K562 (cell line): ENCODE measurements around the gene OR13A1. TPM values are rescaled to one million over a fixed set of nuclear protein-coding genes. Genes with fewer than 3 reads are reported as not detected.

ENCODE experiments used
- BMI1 ChIP-seq: fragments of 150-350 bp; IDR thresholded peaks from 2 replicates; pipeline ENCODE4 v1.6.1; 2014; ENCODE audit warnings: low read length
- BRD9 ChIP-seq: fragments of 450-650 bp; IDR thresholded peaks from 2 replicates; pipeline ENCODE4 v1.6.1; 2018; ENCODE audit warnings: low read depth; ENCODE audit not compliant: partially characterized antibody
- E2F4 ChIP-seq: sonication (generic); formaldehyde crosslinking; IDR thresholded peaks from 2 replicates; pipeline ENCODE4 v1.8.0; 2022; ENCODE audit warnings: mild to moderate bottlenecking, low read depth, missing genetic modification reagents
- EHMT2 ChIP-seq: fragments of 450-650 bp; IDR thresholded peaks from 2 replicates; pipeline ENCODE4 v1.6.1; 2018; ENCODE audit warnings: antibody characterized with exemption
- ERF ChIP-seq: fragments of 450-650 bp; formaldehyde crosslinking; IDR thresholded peaks from 2 replicates; pipeline ENCODE4 v1.4.0; 2020; ENCODE audit warnings: mild to moderate bottlenecking, mixed read lengths
- HDAC1 ChIP-seq, 2 experiments: fragments of 450-650 bp; IDR thresholded peaks; 2 replicates each; pipeline ENCODE4 v1.6.1; 2016 to 2017; ENCODE audit warnings: inconsistent platforms in 1 of 2, mild to moderate bottlenecking in 1 of 2, moderate library complexity in 1 of 2
- JUND ChIP-seq, 2 experiments: IDR thresholded peaks; 2 replicates in 1 of 2; 3 replicates in 1 of 2; pipeline ENCODE4 v1.6.1; 2011; ENCODE audit warnings: borderline replicate concordance in 2 of 2, low read depth in 2 of 2, low read length in 2 of 2, improper control_type of control experiment in 1 of 2, missing biosample characterization in 1 of 2, missing genetic modification characterization in 1 of 2, missing genetic modification reagents in 1 of 2
- KAT8 ChIP-seq: fragments of 450-650 bp; IDR thresholded peaks from 2 replicates; pipeline ENCODE4 v1.6.1; 2016; ENCODE audit warnings: low read depth, mild to moderate bottlenecking
- MEIS2 ChIP-seq: fragments of 450-650 bp; IDR thresholded peaks from 2 replicates; pipeline ENCODE4 v1.6.1; 2014; ENCODE audit warnings: mild to moderate bottlenecking; ENCODE audit not compliant: partially characterized antibody
- NFIC ChIP-seq: fragments of 450-650 bp; IDR thresholded peaks from 2 replicates; pipeline ENCODE4 v1.6.1; 2017; ENCODE audit warnings: mild to moderate bottlenecking, inconsistent platforms
- PHB ChIP-seq: fragments of 250-450 bp; sonication (Bioruptor Pico); IDR thresholded peaks from 2 replicates; pipeline ENCODE4 v1.5.0; 2021
- RAD51 ChIP-seq: fragments of 450-650 bp; IDR thresholded peaks from 2 replicates; pipeline ENCODE4 v1.7.1; 2016; ENCODE audit warnings: low read depth, mild to moderate bottlenecking, borderline replicate concordance
- SMAD2 ChIP-seq: fragments of 150-350 bp; IDR thresholded peaks from 2 replicates; pipeline ENCODE4 v1.6.1; 2014; ENCODE audit warnings: low read depth, mild to moderate bottlenecking, low read length
- TAF7 ChIP-seq: fragments of 450-650 bp; IDR thresholded peaks from 2 replicates; pipeline ENCODE4 v1.6.1; 2016; ENCODE audit warnings: missing genetic modification characterization, missing compliant biosample characterization
- USF2 ChIP-seq: sonication (generic); formaldehyde crosslinking; IDR thresholded peaks from 2 replicates; pipeline ENCODE4 v1.5.0; 2020; ENCODE audit warnings: missing genetic modification reagents
- ZBTB9 ChIP-seq: fragments of 450-650 bp; formaldehyde crosslinking; IDR thresholded peaks from 2 replicates; pipeline ENCODE4 v1.4.0; 2020; ENCODE audit warnings: mild to moderate bottlenecking, moderate library complexity
- ZNF263 ChIP-seq: sonication (generic); formaldehyde crosslinking; IDR thresholded peaks from 2 replicates; pipeline ENCODE4 v1.8.0; 2022; ENCODE audit warnings: mild to moderate bottlenecking, missing genetic modification reagents, borderline replicate concordance
- ZNF3 ChIP-seq: fragments of 250-450 bp; sonication (Bioruptor Pico); IDR thresholded peaks from 2 replicates; pipeline ENCODE4 v1.5.0; 2021; ENCODE audit warnings: mild to moderate bottlenecking, moderate library complexity
- ZNF830 ChIP-seq: fragments of 250-450 bp; sonication (Bioruptor Pico); IDR thresholded peaks from 2 replicates; pipeline ENCODE4 v1.5.0; 2021; ENCODE audit warnings: mild to moderate bottlenecking
- polyA plus RNA-seq, 8 experiments: library from polyadenylated mRNA; depleted of rRNA in 4 of 8; stranded (reverse) in 5 of 8; unstranded in 3 of 8; fragments of >200 nt; fragmentation: Nextera tagmentation in 2 of 8; fragmentation: Illumina TruSeq in 1 of 8; extraction: Ambion mirVana in 2 of 8; extraction: Trizol in 1 of 8; gene quantifications; 2 replicates each; pipeline versions ENCODE4 v1.2.1 to v1.2.3, GENCODE V29; 2011 to 2014; ENCODE audit warnings: inconsistent platforms in 1 of 8, missing spikeins in 1 of 8
- total RNA-seq, 7 experiments: library from RNA; depleted of rRNA in 6 of 7; stranded (reverse); fragments of >200 nt in 6 of 7; fragmentation: Illumina TruSeq in 2 of 7; extraction: Trizol in 2 of 7; gene quantifications; 2 replicates each; pipeline versions ENCODE4 v1.2.1 to v1.2.3, GENCODE V29; 2011 to 2021; ENCODE audit warnings: low replicate concordance in 1 of 7
- TF ChIP-seq, protein P1 (sequence below): fragments of 250-450 bp; sonication (Bioruptor Pico); IDR thresholded peaks from 2 replicates; pipeline ENCODE4 v1.4.0; 2020; ENCODE audit warnings: mild to moderate bottlenecking, moderate library complexity
- TF ChIP-seq, protein P2 (sequence below): fragments of 250-450 bp; sonication (Bioruptor Pico); IDR thresholded peaks from 2 replicates; pipeline ENCODE4 v1.4.0; 2020; ENCODE audit warnings: mild to moderate bottlenecking
- TF ChIP-seq, protein P3 (sequence below): fragments of 250-450 bp; sonication (Bioruptor Pico); IDR thresholded peaks from 2 replicates; pipeline ENCODE4 v1.5.0; 2020; ENCODE audit warnings: mild to moderate bottlenecking

The OR13A1 gene
- total and polyA plus RNA-seq, 9 of the 15 experiments (the other 6 are each of a cell fraction or from before 2014, with no cell fraction given) = 0.03 to 0.11 (median 0.06) TPM; not detected in 3

DNA sequence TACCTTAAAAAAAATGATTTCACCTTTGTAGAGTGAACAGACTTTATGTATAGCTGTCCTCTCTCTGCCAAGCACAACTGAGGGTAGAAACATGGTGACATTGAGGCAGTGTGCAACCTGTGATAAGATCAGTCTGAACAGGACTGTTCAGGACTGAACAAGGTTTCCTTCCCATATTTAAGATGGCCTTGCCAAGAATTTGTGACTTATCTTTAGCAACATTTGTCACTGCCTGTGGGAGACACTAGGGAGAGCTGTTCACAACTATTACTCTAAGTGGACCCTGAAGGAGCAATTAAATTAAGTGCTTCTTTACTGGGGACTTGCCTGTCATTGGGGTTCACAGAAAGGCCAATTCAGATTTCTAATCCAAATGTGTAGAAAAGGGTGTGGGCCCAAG is 6.7 kb downstream of the OR13A1 start (continued):
- TF ChIP-seq MEIS2 = peak; percentile 55
- no peak for TF ChIP-seq BMI1
- no peak for TF ChIP-seq BRD9
- TF ChIP-seq, protein P1, sequence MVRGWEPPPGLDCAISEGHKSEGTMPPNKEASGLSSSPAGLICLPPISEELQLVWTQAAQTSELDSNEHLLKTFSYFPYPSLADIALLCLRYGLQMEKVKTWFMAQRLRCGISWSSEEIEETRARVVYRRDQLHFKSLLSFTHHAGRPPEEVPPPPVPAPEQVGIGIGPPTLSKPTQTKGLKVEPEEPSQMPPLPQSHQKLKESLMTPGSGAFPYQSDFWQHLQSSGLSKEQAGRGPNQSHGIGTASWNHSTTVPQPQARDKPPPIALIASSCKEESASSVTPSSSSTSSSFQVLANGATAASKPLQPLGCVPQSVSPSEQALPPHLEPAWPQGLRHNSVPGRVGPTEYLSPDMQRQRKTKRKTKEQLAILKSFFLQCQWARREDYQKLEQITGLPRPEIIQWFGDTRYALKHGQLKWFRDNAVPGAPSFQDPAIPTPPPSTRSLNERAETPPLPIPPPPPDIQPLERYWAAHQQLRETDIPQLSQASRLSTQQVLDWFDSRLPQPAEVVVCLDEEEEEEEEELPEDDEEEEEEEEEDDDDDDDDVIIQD = no peak
- TF ChIP-seq, protein P2, sequence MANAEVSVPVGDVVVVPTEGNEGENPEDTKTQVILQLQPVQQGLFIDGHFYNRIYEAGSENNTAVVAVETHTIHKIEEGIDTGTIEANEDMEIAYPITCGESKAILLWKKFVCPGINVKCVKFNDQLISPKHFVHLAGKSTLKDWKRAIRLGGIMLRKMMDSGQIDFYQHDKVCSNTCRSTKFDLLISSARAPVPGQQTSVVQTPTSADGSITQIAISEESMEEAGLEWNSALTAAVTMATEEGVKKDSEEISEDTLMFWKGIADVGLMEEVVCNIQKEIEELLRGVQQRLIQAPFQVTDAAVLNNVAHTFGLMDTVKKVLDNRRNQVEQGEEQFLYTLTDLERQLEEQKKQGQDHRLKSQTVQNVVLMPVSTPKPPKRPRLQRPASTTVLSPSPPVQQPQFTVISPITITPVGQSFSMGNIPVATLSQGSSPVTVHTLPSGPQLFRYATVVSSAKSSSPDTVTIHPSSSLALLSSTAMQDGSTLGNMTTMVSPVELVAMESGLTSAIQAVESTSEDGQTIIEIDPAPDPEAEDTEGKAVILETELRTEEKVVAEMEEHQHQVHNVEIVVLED (CRISPR knock-in tag) = no peak
- no peak for TF ChIP-seq E2F4
- TF ChIP-seq HDAC1 (IDR thresholded peaks at IDR 0.05) = no peak
- TF ChIP-seq, protein P3, sequence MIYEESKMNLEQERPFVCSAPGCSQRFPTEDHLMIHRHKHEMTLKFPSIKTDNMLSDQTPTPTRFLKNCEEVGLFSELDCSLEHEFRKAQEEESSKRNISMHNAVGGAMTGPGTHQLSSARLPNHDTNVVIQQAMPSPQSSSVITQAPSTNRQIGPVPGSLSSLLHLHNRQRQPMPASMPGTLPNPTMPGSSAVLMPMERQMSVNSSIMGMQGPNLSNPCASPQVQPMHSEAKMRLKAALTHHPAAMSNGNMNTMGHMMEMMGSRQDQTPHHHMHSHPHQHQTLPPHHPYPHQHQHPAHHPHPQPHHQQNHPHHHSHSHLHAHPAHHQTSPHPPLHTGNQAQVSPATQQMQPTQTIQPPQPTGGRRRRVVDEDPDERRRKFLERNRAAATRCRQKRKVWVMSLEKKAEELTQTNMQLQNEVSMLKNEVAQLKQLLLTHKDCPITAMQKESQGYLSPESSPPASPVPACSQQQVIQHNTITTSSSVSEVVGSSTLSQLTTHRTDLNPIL (CRISPR knock-in tag) = no peak
- no peak for TF ChIP-seq USF2 (CRISPR knock-in tag)
- 0 out of 2 replicates have a peak, but pooled peaks have one; percentile 11 for TF ChIP-seq EHMT2
- no peak for TF ChIP-seq ZNF830 (CRISPR knock-in tag)
- TF ChIP-seq RAD51 = no peak
- TF ChIP-seq ZBTB9 (CRISPR knock-in tag) = no peak
- TF ChIP-seq ZNF263 (CRISPR knock-in tag) = no peak
- no peak for TF ChIP-seq ZNF3 (CRISPR knock-in tag)
- TF ChIP-seq JUND (IDR thresholded peaks at IDR 0.05; ENCODE audit: borderline replicate concordance, low read depth, low read length) = no peak; the same call in 1 of the 2 replicates
- TF ChIP-seq JUND (tag; IDR thresholded peaks at IDR 0.05; ENCODE audit: borderline replicate concordance, low read depth, low read length) = peak; percentile 53; the same call in 1 of the 3 replicates
- TF ChIP-seq ERF (CRISPR knock-in tag) = no peak
- no peak for TF ChIP-seq SMAD2
- no peak for TF ChIP-seq TAF7 (tag)
- TF ChIP-seq PHB (CRISPR knock-in tag) = no peak
- TF ChIP-seq KAT8 = no peak
- TF ChIP-seq NFIC = no peak
